Progenitor cell of endocrine pancreas (in vitro differentiated cells): Measurements from ENCODE around the gene PSME1. TPM values are rescaled to one million over a fixed set of nuclear protein-coding genes. Genes with fewer than 3 reads are reported as not detected.

Experiments used
- DNase-seq: peaks from one replicate; pipeline ENCODE4 v3.0.0; 2021; ENCODE audit warnings: low spot score; ENCODE audit not compliant: unreplicated experiment
- H3K27ac Mint-ChIP-seq: 2 replicates; pipeline ENCODE4 v1.8.0; 2021; ENCODE audit warnings: mild to moderate bottlenecking, moderate library complexity, mixed read lengths
- H3K27me3 Mint-ChIP-seq: 2 replicates; pipeline ENCODE4 v1.8.0; 2021; ENCODE audit warnings: mixed read lengths
- H3K36me3 Mint-ChIP-seq: 2 replicates; pipeline ENCODE4 v1.8.0; 2022; ENCODE audit warnings: mixed read lengths; ENCODE audit not compliant: insufficient read depth
- H3K4me1 Mint-ChIP-seq: 2 replicates; pipeline ENCODE4 v1.8.0; 2021; ENCODE audit warnings: low read depth, mixed read lengths
- H3K4me3 Mint-ChIP-seq: 2 replicates; pipeline ENCODE4 v1.8.0; 2021; ENCODE audit warnings: low read depth, mild to moderate bottlenecking, moderate library complexity, mixed read lengths
- H3K9me3 Mint-ChIP-seq: 2 replicates; pipeline ENCODE4 v1.8.0; 2021; ENCODE audit warnings: low read depth, mixed read lengths
- CTCF ChIP-seq: fragments of 200-600 bp; sonication (generic); IDR thresholded peaks from one replicate; pipeline ENCODE4 v1.5.0; 2021; ENCODE audit warnings: antibody characterized with exemption, mild to moderate bottlenecking; ENCODE audit not compliant: unreplicated experiment
- long read RNA-seq: library from polyadenylated mRNA; unstranded; transcript quantifications from one replicate; pipeline ENCODE4 v2.0.0, GENCODE V29; 2020
- total RNA-seq: library from RNA; stranded (reverse); gene quantifications from 2 replicates; pipeline ENCODE4 v1.2.1, GENCODE V29; 2021

PSME1 gene
- 101 and 103 TPM in 2 replicates for total RNA-seq
- long read RNA-seq, transcript PSME1-201 (11 exons, 1,006 nt) = major isoform, 50 of 69 reads
- long read RNA-seq, partial matches to known transcripts = 3 of 69 reads
- long read RNA-seq, other reads (novel, unspliced or antisense) = 14 of 69 reads

GRCh38 chr14:24135834-24136683 lies at the start of gene PSME1:
Gene PSME1, plus strand, starts transcription at chr14:24136194. Its CDS starts 69 bp downstream, at chr14:24136263.
- Mint-ChIP-seq H3K27me3 (no peaks in the 10 kb centered on the region), H3K27ac (peak within 1 kb of the TSS; percentile 88)

GRCh38 chr14:24087004-24087403 lies 49.0 kb upstream of the PSME1 start:
- H3K4me1 Mint-ChIP-seq = peaks cover 1% of the 10 kb centered on the region
- no peaks in the 10 kb centered on the region for H3K36me3 Mint-ChIP-seq
- DNase-seq = no peak
- no peaks in the 10 kb centered on the region for H3K9me3 Mint-ChIP-seq
- H3K27me3 Mint-ChIP-seq = peaks cover 37% of the 10 kb centered on the region
- no peak overlapping the region for H3K4me3 Mint-ChIP-seq
- H3K27ac Mint-ChIP-seq = no peak overlapping the region
- TF ChIP-seq CTCF = no peak

More at GRCh38 chr14:24135834-24136683, at the start of gene PSME1:
- peak; percentile 87 for DNase-seq
- Mint-ChIP-seq H3K4me1 (peaks cover 25% of the 10 kb centered on the region), H3K9me3 (no peaks in the 10 kb centered on the region), H3K4me3 (peak within 1 kb of the TSS; percentile 89), H3K36me3 (peaks cover 5% of the 10 kb centered on the region)
- no peak for TF ChIP-seq CTCF

DNA sequence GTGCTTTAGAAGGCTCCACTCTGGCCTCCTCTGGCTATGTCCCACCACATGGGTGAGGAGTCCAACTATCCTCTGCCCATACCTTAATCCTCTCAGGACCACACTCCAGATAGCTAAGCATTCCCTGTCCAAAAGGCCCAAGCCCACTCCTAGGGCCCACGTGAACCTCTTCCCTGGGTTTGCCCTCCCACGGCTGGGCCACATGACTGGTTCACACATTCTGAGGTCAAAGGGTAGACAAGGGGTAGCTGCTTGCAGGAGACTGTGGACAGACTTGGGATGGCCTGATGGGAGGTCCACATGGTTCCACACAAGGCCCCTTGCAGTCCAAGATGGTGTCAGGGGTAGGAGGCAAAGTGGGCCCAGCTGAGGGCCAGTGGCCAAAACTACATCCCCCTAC lies 47.9 kb upstream of the PSME1 start:
- TF ChIP-seq CTCF = no peak
- peaks cover 26% of the 10 kb centered on the region for H3K27me3 Mint-ChIP-seq
- H3K4me1 Mint-ChIP-seq = no peaks in the 10 kb centered on the region
- no peak for DNase-seq
- no peaks in the 10 kb centered on the region for H3K9me3 Mint-ChIP-seq
- no peak overlapping the region for H3K4me3 Mint-ChIP-seq
- no peak overlapping the region for H3K27ac Mint-ChIP-seq
- H3K36me3 Mint-ChIP-seq = no peaks in the 10 kb centered on the region

- Mint-ChIP-seq H3K4me3 (no peak overlapping the region), H3K27me3 (peaks cover 12% of the 10 kb centered on the region), H3K4me1 (peaks cover 5% of the 10 kb centered on the region), H3K9me3 (no peaks in the 10 kb centered on the region), H3K36me3 (no peaks in the 10 kb centered on the region), H3K27ac (no peak overlapping the region)
- no peak for TF ChIP-seq CTCF
- no peak for DNase-seq
Observed at GRCh38 chr14:24089890-24090289, 46.1 kb upstream of the PSME1 start.

GRCh38 chr14:24092110-24092504 lies 43.9 kb upstream of the PSME1 start:
- no peaks in the 10 kb centered on the region for H3K9me3 Mint-ChIP-seq
- H3K4me1 Mint-ChIP-seq = peaks cover 14% of the 10 kb centered on the region
- no peak for TF ChIP-seq CTCF
- peaks cover 1% of the 10 kb centered on the region for H3K27me3 Mint-ChIP-seq
- DNase-seq = no peak
- H3K4me3 Mint-ChIP-seq = no peak overlapping the region
- H3K36me3 Mint-ChIP-seq = no peaks in the 10 kb centered on the region
- no peak overlapping the region for H3K27ac Mint-ChIP-seq
